Transverse colon (tissue), 3 donors: ENCODE measurements around the gene PXN.

Source experiments
- POLR2A ChIP-seq: fragments of 450-650 bp; IDR thresholded peaks from one replicate; pipeline ENCODE4 v1.6.1; 2016; ENCODE audit warnings: antibody characterized with exemption, mild to moderate bottlenecking, moderate library complexity
- TF ChIP-seq, protein P1 (sequence below), 5 experiments: fragments of 200-600 bp in 3 of 5; fragments of 450-650 bp in 2 of 5; sonication (generic) in 3 of 5; IDR thresholded peaks; 1 replicate in 2 of 5; 2 replicates in 3 of 5; pipeline ENCODE4 v1.5.1; 2016 to 2017; ENCODE audit warnings: antibody characterized with exemption in 5 of 5, inconsistent platforms in 3 of 5, mild to moderate bottlenecking in 2 of 5, moderate library complexity in 1 of 5

DNA sequence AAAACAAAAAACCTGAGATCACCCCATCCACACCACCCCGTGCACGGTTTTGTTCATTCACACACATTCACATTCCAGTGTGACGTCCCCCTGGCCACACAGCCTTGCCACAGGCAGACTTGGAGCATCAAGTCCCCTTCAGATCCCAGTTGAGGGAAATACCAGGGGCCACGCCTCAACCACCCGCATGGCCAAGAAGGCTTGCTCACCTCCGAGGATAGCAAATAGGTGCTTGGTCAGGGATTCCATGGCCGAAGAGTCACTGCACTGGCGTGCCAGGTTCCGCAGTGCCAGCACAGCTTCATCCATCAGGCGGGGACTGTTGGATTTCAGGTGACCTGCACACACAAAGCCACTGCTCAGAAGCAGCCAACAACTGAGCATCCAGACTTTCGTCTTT lies 90.0 kb downstream of the PXN start:
- TF ChIP-seq, protein P1, sequence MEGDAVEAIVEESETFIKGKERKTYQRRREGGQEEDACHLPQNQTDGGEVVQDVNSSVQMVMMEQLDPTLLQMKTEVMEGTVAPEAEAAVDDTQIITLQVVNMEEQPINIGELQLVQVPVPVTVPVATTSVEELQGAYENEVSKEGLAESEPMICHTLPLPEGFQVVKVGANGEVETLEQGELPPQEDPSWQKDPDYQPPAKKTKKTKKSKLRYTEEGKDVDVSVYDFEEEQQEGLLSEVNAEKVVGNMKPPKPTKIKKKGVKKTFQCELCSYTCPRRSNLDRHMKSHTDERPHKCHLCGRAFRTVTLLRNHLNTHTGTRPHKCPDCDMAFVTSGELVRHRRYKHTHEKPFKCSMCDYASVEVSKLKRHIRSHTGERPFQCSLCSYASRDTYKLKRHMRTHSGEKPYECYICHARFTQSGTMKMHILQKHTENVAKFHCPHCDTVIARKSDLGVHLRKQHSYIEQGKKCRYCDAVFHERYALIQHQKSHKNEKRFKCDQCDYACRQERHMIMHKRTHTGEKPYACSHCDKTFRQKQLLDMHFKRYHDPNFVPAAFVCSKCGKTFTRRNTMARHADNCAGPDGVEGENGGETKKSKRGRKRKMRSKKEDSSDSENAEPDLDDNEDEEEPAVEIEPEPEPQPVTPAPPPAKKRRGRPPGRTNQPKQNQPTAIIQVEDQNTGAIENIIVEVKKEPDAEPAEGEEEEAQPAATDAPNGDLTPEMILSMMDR (IDR thresholded peaks at IDR 0.05): no peak
- no peak for TF ChIP-seq POLR2A
